Right lung (tissue), 10 donors: ENCODE measurements around the gene FTCD. TPM values are rescaled to one million over a fixed set of nuclear protein-coding genes. Genes with fewer than 3 reads are reported as not detected.
"Not testable (repeated sequence)": the region's sequence is repeated elsewhere in the genome, so short reads cannot be mapped to it uniquely, and the experiment has no call there.

Experiments used
- DNase-seq, 2 donors: peaks; one replicate each; pipeline ENCODE4 v3.0.0-alpha.2; 2013
- long read RNA-seq, 8 donors: transcript quantifications; one replicate each; lab custom pipeline, GENCODE V29; 2026
- polyA plus RNA-seq, 5 donors: library from polyadenylated mRNA; unstranded; fragments of 120-200 nt; gene quantifications; one replicate each; pipeline versions ENCODE4 v1.2.1 to v1.2.3, GENCODE V29; 2013; ENCODE audit warnings: inconsistent platforms in 1 of 5, low replicate concordance in 1 of 5; ENCODE audit not compliant: insufficient read length in 5 of 5, insufficient read depth in 1 of 5

FTCD gene, protein sequence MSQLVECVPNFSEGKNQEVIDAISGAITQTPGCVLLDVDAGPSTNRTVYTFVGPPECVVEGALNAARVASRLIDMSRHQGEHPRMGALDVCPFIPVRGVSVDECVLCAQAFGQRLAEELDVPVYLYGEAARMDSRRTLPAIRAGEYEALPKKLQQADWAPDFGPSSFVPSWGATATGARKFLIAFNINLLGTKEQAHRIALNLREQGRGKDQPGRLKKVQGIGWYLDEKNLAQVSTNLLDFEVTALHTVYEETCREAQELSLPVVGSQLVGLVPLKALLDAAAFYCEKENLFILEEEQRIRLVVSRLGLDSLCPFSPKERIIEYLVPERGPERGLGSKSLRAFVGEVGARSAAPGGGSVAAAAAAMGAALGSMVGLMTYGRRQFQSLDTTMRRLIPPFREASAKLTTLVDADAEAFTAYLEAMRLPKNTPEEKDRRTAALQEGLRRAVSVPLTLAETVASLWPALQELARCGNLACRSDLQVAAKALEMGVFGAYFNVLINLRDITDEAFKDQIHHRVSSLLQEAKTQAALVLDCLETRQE
- 1 to 10 TPM; 1.2 to 2.4 (median 1.8) TPM for polyA plus RNA-seq
- long read RNA-seq, donor 1, result 0 reads
- long read RNA-seq, donor 2, result 0 reads
- long read RNA-seq, donor 3, result 0 reads
- long read RNA-seq, donor 4, result 0 reads
- long read RNA-seq, donor 5, partial matches to known transcripts, result 0 of 1 reads
- long read RNA-seq, donor 5, other reads (novel, unspliced or antisense), result 0 of 1 reads
- long read RNA-seq, donor 6, result 0 reads
- long read RNA-seq, donor 7, result 0 reads
- long read RNA-seq, donor 8, result 0 reads

DNA sequence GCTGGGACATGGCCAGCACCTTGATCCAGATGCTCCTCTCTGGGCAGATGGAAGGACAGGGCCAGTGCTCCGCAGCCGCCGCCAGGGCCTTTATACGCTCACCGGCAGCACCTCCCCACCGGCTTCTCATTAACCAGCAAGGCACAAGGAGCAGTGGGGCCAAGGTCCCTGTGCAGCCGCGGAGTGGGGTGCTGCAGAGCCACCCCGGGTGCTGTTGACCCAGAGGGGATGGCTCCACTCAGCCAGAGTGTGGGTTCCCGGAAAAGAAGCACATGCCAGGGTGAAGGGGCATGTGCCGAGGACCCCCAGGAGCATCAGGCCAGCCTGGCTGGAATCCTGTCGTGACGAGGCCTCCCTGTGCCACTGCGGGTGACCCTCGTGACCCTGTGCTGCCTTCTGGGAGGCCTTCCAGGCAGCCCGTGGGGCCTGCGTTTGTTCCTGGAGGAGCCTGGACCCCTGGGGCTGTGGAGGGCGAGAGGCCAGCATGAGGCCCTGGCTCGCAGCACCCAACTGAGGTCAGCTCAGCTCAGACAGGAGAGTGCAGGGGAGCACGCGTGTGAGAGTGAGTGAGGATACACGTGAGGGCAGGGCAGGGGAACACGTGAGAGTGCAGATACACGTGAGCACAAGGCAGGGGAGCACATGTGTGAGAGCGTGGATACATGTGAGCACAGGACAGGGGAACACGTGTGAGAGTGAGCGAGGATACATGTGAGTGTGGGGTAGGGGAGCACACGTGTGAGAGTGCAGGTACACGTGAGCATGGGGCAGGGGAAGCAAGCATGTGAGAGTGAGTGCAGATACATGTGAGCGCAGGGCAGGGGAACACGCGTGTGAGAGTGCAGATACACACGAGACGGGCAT lies at the start of gene FTCD:
TSS of gene FTCD (minus strand) at position 66 of the 864 bp plus-strand sequence. CDS start at position 10, 56 bp downstream.
- DNase-seq, result no peak

DNA sequence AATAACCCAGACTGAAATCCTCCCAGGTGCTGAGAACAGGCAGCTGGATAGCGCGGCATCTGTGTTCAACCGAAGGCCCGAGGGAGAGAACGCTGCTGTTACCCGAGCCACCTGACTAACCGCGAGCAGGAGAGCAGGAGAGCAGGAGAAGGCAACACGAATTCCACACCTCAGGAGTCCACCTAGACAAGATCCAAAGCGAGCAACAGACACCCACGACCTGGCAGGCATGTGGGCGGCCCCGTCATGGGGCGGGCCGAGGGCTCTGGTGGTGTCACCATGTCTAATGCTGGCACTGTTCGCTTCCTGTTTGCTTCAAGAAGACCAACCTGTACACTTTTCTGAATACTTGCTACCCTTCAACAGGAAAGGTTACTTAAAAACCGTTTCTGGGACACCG lies 49.8 kb upstream of the FTCD start:
- no peak for DNase-seq

DNA sequence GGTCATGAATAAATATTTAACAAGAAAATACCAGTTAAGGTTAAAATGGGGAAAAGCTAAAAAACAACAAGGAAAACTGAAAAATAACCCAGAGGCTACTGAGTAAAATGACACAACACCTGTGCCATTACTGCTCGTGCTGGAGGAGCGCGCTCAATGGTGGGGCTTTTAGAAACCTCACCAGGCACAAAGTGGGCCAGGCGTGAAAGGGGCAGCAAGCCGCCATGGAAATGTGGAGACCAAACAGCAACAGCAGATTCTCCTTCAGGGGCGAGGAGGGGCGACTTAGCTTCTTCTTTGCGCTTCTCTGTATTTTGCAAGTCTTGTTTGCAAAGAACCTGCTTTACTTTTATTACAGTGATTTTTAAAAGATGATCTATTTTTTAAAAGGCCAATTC lies 47.8 kb upstream of the FTCD start:
- no peak for DNase-seq

GRCh38 chr21:46202592-46203202 lies 47.3 kb upstream of the FTCD start:
- no peak for DNase-seq

DNA sequence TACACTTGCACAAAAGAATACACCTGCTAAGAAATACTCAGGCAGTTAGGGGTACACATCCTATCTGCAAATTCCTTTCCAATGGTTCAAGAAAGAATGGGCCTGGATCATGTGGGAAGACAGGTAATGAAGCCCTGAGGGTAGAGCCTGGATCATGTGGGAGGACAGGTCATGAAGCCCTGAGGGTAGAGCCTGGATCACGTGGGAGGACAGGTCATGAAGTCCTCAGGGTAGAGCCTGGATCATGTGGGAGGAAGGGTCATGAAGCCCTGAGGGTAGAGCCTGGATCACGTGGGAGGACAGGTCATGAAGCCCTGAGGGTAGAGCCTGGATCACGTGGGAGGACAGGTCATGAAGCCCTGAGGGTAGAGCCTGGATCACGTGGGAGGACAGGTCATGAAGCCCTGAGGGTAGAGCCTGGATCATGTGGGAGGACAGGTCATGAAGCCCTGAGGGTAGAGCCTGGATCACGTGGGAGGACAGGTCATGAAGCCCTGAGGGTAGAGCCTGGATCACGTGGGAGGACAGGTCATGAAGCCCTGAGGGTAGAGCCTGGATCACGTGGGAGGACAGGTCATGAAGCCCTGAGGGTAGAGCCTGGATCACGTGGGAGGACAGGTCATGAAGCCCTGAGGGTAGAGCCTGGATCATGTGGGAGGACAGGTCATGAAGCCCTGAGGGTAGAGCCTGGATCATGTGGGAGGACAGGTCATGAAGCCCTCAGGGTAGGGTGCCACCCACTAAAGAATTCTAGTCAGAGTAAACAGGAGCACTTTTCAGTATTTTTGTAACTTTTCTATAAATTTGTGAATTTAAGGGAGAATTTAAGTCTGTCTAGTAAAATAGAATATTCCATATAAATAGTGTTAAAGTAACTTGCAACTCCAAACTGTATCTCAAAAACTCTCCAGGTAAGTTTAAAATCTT lies 45.8 kb upstream of the FTCD start:
- DNase-seq, result not testable (repeated sequence)

GRCh38 chr21:46199436-46200373 lies 44.3 kb upstream of the FTCD start:
- DNase-seq, result no peak

GRCh38 chr21:46196733-46197132 lies 41.4 kb upstream of the FTCD start:
- no peak for DNase-seq

- no peak for DNase-seq
Measured at GRCh38 chr21:46195595-46196195, 40.3 kb upstream of the FTCD start.

DNA sequence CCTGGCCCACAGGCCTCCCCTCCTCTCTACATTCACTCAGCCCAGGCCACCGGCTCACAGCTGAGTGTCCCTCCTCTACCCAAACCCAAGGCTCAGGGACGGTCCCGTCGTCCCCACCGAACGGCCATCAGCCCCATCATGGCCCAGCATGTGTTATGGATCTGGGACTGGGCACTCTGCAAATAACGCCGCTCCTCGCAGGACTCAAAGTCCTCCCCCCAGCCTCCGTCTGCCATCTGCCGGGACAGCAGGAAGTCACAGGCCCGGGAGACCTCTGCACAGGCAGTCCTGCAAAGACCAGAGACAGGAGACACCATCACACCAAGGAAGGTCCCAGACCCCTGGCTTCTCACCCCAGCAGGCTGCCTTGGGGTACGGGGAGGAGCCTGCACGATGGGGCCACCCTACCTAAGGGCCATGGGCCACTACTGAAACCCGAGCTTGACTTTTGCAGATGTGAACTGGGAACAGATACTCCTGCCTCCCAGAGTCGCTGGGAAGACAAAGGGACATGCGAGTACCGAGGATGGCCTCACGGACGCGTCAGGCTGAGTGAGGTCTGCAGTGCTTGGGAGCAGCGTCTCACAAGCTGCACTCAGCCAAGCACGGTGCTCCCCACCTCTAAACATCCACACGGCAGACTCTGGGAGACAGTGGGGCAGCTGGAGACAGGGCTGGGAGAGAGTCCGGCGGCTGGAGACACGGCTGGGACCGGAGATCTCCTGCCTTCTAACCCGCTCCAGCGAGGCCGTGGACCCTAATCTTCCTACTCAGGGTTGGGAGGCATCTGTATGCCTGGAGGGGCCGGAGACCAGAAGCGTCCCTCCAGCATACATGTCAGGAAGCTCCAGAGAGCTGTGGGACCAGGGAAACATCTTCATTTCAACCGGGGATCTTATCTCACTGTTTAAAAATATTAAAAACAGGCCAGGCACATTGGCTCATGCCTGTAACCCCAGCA lies 39.3 kb upstream of the FTCD start:
- DNase-seq, result no peak

DNA sequence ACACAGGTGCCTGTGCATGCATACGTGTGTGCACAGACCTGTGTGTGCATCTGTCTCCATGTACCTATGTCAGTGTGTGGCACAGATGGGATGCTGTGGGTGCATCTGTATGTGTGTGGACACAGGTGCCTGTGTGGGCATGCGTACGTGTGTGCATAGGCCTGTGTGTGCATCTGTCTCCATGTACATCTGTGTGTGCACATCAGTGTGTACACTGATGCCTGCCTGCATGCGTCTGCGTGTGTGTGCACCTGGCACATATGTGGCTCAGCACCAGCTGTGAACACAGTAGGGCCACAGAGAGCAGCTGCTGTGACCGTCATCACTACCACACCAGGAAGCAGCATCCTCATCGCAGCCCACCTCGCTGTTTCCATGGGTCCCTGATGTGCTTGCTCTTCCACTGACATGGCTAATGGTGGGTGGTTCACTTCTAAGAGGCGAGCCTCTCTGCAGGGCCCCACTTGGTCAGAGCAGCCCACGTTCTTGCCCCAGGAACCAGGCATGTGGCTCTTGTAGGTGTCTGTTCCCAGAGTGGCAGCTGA lies 38.5 kb upstream of the FTCD start:
- DNase-seq, result no peak

DNA sequence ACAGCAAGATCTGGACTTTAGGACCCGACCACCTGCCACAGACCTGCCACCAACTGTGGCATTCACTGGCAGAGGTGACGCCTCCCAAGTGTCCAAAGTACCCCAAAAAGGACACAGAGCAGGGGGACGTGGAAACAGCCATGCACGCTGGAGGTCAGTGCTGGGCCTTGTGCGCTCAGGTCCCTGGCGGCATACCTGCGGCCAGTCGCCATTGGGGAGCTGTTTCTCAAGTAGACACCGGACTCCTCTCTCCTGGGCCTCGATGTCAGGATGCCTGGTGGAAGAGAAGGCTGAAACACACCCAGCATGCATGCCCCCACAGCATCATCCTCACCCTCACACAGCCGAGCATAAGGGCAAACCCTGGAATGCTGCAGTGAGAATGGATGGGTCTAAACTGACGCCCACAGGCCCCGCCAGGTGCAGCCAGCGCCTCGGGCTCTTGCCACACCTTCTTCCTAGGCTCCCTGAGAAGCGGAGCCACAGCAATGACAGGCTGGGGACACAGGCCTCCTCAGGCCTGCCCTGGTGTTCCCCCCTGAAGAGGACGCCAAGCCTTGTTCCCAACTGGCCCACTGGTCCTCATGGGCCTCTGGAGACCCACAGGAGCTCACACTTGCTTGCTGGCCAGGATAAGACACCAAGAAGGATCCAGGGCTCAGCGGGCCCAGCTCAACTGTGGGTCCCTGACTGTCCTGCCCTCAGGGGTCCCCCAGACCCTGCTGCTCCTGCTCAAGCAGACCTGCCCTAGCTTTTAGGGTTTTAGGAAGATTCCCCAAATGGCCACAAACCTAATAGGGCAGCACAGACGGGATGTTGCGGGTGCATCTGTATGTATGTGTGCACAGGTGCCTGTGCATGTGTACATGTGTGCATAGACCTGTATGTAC lies 36.6 kb upstream of the FTCD start:
- no peak for DNase-seq

- DNase-seq, result no peak
Measured at GRCh38 chr21:46191257-46191685, 35.9 kb upstream of the FTCD start.

DNA sequence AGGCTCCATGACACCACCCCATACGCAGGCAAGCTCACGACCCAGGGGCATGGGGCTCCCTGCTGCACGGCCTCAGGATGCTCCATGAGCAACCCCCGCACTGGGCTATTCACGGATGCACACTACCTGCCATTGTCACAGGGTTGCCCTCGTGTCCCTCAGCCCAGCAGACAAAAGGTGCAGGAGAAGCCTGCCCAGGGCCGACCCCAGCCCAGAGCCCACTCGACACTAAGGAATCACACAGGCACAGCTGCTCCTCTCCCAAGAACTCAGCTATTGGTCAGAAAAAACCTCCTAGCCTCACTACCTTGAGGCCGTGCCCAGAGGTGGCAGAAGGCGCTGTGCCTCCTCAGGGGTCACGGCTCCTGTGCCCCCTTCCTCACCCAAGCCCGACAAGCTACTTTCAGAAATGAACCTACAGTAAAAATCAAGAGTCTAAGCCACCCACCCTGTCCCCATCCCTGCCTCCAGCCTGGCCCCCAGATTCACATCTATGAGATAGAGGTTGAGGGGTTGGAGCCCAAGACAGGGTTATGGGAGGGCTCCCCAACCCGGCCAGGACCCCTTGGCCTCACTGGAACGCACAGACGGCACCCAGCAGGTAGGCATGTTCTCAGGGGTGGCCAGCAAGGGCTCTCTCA lies 35.2 kb upstream of the FTCD start:
- no peak for DNase-seq

GRCh38 chr21:46189959-46190490 lies 34.6 kb upstream of the FTCD start:
- DNase-seq, result no peak
